Mucosa of descending colon (tissue), 3 donors: ENCODE results near the gene HES4. TPM values are rescaled to one million over a fixed set of nuclear protein-coding genes. Genes with fewer than 3 reads are reported as not detected.
"Not testable (repeated sequence)": the region's sequence is repeated elsewhere in the genome, so short reads cannot be mapped to it uniquely, and the experiment has no call there.

Source experiments
- ATAC-seq: fragments of 200-7000 bp; cut with Tn5 transposase; one replicate; pipeline ENCODE4 v1.9.1; 2020; ENCODE audit warnings: mild to moderate bottlenecking, moderate library complexity
- DNase-seq, 3 donors: peaks; one replicate each; pipeline ENCODE4 v3.0.0-alpha.2; 2020
- H3K36me3 ChIP-seq: fragments of 200-600 bp; one replicate; pipeline ENCODE4 v1.8.0; 2021; ENCODE audit warnings: low read depth, mild to moderate bottlenecking
- H3K4me1 ChIP-seq: fragments of 200-600 bp; one replicate; pipeline ENCODE4 v1.8.0; 2021; ENCODE audit warnings: low read depth, mild to moderate bottlenecking
- H3K4me3 ChIP-seq: fragments of 200-600 bp; one replicate; pipeline ENCODE4 v1.8.0; 2021; ENCODE audit warnings: mild to moderate bottlenecking
- H3K9me3 ChIP-seq: fragments of 200-600 bp; one replicate; pipeline ENCODE4 v1.8.0; 2021; ENCODE audit warnings: mild to moderate bottlenecking
- CTCF ChIP-seq: fragments of 200-600 bp; IDR thresholded peaks from one replicate; pipeline ENCODE4 v1.8.0; 2022; ENCODE audit warnings: antibody characterized with exemption, mild to moderate bottlenecking
- intact Hi-C, 2 donors: fragments of 100-400 bp; cut with DNase I in 1 of 2; cut with micrococcal nuclease in 1 of 2; formaldehyde crosslinking; loops; one replicate each; pipeline versions ENCODE4 v1.11.0 to v1.11.1; 2022; cut with DNase I, micrococcal nuclease
- total RNA-seq, 3 donors: library from RNA; stranded (reverse); fragmentation: NEBNext Ultra II Directional in 2 of 3; extraction: Animal tissue kit (Norgen Biotek cat#: 25700) in 2 of 3; gene quantifications; one replicate each; pipeline versions ENCODE4 v1.2.1 to v1.2.4, GENCODE V29; 2021 to 2023
- donor health status: DM: no; HTN: no; CAD: no; lungs with moderate emphysema.
- donor health status: DM: no; HTN: no; CAD: no.
- donor health status: DM: no; HTN: yes; CAD: no.

HES4 gene
- total RNA-seq, 3 donors from 2014 or later = 10.3 to 22.7 (median 21.1) TPM

GRCh38 chr1:980137-980571 lies 19.7 kb downstream of the HES4 start:
- Histone ChIP-seq H3K36me3 (no peaks in the 10 kb centered on the region), H3K9me3 (no peaks in the 10 kb centered on the region), H3K4me1 (peaks cover 5% of the 10 kb centered on the region), H3K4me3 (no peak overlapping the region)
- DNase-seq (peak in 1 of 3 donors; percentile 20), ATAC-seq (no peak)
- TF ChIP-seq CTCF = no peak
- intact Hi-C loops = loop anchor here in 1 of 2 donors (10.0 kb wide), 1 partner anchor 85 kb away; no protein-coding TSS in a partner anchor

GRCh38 chr1:979744-980072 lies 20.2 kb downstream of the HES4 start:
- no peaks in the 10 kb centered on the region for H3K9me3 ChIP-seq
- no peak for DNase-seq
- no peaks in the 10 kb centered on the region for H3K36me3 ChIP-seq
- peaks cover 5% of the 10 kb centered on the region for H3K4me1 ChIP-seq
- ATAC-seq = no peak
- intact Hi-C loops = loop anchor here in 1 of 2 donors (10.0 kb wide), 1 partner anchor 85 kb away; no protein-coding TSS in a partner anchor
- H3K4me3 ChIP-seq = no peak overlapping the region
- TF ChIP-seq CTCF = no peak

- intact Hi-C loops = no loop called here
- no peak for TF ChIP-seq CTCF
- no peak for DNase-seq
- Histone ChIP-seq H3K9me3 (no peaks in the 10 kb centered on the region), H3K36me3 (no peaks in the 10 kb centered on the region), H3K4me1 (peaks cover 5% of the 10 kb centered on the region), H3K4me3 (no peak overlapping the region)
- no peak for ATAC-seq
These were observed 20.8 kb downstream of the HES4 start for GRCh38 chr1:978835-979743.

- ATAC-seq = no peak
- no peak overlapping the region for H3K4me3 ChIP-seq
- peaks cover 5% of the 10 kb centered on the region for H3K4me1 ChIP-seq
- no peak for TF ChIP-seq CTCF
- peak in 1 of 3 donors; percentile 20 for DNase-seq
- intact Hi-C loops = no loop called here
- no peaks in the 10 kb centered on the region for H3K9me3 ChIP-seq
- no peaks in the 10 kb centered on the region for H3K36me3 ChIP-seq
These were observed 21.6 kb downstream of the HES4 start for GRCh38 chr1:978069-978834.

- ATAC-seq, intact Hi-C loops, H3K4me3 ChIP-seq, H3K9me3 ChIP-seq, H3K4me1 ChIP-seq, H3K36me3 ChIP-seq: not testable (repeated sequence)
- peak in 1 of 3 donors; percentile 61 for DNase-seq
These were observed 23.1 kb downstream of the HES4 start for GRCh38 chr1:976791-977190.
